HG03558 (cell line): ENCODE results near the gene FBLN1.
"Not testable (repeated sequence)": the region's sequence is repeated elsewhere in the genome, so short reads cannot be mapped to it uniquely, and the experiment has no call there.

Experiments used
- ATAC-seq: cut with Tn5 transposase; IDR thresholded peaks from one replicate; pipeline ENCODE4 v1.9.1; 2021; ENCODE audit warnings: moderate number of reproducible peaks; ENCODE audit not compliant: unreplicated experiment; ENCODE audit errors: extremely low read depth

FBLN1 gene

DNA sequence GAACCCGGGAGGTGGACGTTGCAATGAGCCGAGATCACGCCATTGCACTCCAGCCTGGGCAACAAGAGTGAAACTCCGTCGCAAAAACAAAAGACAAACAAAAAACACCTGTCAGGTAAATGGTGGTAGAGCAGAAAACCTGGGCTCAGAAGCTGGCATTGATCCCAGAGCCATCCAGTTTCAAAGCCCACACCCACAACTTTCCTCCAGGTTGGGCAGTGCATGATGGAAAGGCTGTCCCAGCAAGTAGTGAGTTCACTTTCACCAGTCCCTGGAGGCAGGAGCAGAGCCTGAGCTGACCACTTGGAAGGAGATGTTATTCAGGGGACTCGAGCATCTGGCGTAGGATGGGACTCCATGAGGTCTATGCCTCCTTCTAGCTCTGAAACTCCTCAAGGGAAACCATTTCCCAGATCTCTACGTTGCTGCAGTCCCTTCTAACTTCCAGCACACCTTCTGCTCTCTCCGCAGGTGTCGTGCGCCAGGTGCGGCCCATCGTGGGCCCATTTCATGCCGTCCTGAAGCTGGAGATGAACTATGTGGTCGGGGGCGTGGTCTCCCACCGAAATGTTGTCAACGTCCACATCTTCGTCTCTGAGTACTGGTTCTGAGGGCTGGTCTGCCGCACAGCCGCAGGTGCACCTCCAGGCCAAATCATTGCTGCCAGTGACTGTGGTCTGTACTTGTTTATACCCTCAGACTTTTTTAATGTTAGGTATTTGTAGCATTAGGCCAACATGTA, 97.3 kb downstream of the FBLN1 start:
- ATAC-seq, result no peak

DNA sequence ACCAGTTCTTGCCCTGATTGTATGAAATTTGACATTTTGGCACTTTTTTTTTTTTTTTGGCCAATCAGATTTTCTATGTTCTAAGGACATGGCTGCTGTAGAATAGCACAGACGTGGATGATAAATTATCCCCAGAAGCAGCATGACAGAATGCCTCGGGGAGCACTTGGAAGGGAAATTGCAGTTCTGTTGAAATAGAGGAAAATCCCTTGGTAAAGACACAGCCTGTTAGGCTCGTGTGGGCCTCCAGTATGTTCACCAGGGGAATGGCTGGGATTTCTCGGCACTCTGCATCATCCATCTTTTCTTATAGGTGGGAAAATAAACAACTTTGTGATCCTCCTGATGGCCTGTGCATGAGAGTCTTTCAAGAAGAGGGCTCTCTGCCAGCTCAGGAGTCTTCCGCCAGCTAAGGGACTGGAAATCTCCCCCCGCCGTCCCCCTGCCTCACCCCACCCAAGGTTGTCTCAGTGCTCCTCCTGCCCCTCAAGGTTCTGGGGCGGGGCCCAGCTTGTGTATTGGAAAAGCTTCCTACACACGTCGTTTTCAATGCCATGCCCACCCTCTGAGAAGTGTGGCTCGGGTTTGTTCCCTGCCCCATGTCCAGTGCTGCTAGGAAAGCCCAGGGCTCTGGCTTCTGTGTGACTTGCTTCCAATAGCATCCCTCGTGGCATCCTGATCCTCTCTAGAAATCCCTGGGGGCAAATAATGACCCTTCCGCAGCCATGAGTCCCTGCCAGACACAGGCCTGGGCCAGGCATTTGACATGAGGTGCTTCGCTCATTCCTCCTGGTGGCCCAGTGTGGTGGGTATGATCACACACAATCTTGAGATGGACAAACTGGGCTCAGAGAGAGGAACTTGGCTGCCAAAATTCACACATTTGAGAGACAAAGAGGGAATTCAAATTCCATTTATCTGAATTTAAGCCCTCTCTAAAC, 98.4 kb downstream of the FBLN1 start:
- no peak for ATAC-seq

DNA sequence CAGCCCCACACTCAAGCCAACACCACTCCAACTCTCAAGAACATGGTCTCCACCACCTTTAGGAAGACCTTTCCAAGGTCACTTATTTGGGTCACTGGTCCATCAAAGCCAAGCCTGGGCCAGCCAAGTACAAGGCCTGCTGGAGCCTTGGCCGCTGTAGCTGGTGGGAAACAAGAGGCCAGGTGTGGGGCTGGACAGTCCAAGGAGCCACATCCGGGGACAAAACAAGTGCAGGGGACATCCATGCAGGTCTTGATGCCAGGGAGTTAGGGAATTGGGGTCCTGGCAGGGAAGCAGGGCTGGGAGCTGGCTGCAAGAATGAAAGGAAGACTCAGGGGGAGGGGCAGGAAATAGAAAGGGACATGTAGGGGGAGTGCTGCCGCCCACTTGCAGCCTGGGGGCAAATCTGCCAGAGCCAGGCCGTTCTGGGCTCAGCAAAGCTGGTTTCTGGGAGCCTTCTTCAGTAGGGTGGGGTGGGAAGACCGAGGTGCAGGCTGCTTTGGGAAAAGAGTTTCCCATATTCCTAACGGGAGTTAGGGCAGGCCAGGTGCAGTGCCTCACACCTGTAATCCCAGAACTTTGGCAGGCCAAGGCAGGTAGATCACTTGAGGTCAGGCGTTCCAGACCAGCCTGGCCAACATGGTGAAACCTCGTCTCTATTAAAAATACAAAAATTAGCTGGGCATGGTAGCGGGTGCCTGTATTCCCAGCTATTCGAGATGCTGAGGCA, 99.5 kb downstream of the FBLN1 start:
- ATAC-seq, result no peak

DNA sequence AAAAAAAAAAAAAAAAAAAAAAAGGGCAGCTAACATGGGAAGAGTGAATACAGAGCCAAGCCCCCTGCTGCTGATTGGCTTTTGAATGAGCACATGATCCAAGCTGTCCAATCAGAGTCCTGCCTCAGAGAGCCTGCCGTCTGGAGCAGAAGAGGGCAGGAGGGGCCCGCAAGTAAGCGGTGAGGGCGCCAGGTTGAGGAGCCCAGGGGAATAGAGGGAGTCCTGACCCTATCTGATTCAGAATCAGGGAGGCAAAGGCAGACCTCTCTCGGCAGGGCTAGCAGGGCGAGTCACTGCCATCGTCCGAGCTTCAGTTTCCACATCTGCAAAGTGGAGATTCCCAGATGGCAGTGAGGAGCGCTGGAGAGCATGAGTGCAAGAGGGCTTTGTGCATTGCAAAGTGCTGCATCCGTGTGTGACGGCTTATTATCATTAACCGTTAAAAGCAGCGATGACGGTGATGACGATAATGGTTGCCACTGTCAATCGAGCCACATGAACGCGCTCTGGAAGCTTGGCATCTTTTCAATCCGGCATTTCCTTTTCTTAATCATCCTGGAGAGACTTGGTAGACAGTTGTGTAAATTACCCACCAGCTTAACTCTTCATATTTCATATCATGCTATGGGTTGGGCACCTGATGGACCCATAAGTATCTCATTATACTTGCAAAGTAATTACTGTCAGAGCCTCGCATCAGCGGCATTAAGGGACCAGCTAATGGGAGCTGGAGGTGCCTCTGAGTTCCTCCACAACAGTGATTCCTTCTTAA, 100.3 kb downstream of the FBLN1 start:
- ATAC-seq, result no peak

DNA sequence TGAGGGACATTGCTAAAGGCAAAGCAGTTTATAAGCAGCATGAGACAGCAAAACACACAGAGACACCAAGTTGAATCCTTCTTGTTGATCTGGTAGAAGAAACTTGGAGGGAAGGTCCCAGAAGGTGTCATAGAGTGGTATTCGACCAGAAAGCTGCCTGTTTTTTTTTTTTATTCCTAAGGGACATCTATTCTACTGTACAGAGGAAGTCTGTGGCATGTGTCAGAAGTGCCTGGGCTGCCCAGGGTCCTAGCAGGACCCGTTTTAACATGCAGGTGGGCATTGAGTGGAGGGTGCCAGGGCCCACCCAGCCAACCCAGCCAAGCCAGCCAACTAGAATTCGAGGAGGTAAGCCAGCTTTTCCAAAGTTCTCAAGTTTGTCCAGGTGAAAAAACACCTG, 100.9 kb downstream of the FBLN1 start:
- no peak for ATAC-seq

DNA sequence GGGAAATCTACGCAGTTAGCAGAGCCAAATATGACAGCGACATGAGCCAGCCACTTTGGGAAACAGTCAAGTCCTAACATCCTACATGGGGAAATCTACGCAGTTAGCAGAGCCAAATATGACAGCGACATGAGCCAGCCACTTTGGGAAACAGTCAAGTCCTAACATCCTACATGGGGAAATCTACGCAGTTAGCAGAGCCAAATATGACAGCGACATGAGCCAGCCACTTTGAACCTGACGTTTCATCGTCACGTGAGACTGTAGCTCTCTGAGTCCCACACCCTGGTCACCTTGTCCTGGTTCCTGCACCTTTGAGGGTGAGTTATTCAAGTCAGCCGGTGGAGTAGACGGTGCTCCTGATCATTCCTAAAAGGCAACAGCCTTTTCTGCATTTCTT, 105.4 kb downstream of the FBLN1 start:
- ATAC-seq, result not testable (repeated sequence)

DNA sequence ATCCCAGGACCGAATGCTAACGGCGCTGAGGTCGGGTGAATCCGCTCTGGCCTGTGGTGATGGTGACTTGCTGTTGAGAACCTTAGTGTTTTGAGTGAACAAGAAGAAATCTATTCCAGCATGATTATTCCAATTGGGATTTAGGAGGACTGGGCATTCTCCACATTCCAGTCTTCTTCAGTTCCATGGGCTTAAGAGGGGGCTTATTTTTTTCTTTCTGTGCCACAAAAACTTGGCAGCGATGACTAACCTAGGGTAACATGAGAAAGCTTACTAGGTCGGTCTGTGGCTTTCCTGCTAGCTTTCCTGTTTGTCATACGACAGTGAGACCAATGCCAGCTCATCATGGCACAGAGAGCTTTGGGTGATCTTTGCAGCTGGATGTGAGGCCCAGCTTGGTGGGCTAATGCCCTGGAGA, 106.1 kb downstream of the FBLN1 start:
- no peak for ATAC-seq

DNA sequence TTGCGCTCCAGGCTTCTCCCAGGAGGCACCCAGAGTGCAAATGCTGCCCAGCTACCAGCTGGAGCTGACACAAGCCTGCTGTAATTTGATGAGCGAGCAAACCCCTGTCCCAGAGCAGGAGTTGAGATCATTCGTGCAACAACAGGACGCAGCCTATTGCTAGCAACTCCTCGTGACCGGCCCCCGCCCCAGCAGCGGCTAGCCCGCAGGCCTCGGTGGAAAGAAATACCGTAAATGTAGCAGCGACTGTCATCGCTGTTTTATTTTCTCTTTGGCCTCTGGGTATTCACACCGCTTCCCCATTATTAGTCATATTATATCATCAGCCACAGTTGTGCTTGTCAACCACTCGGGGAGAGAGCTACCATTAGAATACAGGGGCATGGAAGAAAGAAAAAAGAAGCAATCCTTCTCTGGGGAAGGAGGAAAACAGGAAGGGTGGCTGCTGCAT, 109.8 kb downstream of the FBLN1 start:
- no peak for ATAC-seq

DNA sequence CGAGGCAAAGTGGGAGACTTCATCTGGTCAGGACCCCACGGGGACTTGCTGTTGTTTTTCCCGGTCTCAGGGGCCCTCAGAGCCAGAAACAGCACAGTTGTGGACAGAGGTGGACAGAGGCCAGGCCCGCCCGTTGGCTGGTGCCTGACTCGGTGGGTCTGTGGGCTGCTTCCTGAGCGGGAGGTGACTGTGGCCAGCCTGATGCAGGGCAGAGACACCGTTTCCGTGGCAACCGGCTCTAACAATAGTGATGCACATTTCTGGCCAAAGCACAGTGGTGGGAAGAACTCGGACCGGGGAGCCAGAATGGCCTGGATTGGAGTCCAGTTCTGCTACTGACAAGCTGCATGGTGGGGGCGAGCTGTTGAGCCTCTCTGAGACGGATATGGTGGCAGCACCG, 110.3 kb downstream of the FBLN1 start:
- no peak for ATAC-seq

DNA sequence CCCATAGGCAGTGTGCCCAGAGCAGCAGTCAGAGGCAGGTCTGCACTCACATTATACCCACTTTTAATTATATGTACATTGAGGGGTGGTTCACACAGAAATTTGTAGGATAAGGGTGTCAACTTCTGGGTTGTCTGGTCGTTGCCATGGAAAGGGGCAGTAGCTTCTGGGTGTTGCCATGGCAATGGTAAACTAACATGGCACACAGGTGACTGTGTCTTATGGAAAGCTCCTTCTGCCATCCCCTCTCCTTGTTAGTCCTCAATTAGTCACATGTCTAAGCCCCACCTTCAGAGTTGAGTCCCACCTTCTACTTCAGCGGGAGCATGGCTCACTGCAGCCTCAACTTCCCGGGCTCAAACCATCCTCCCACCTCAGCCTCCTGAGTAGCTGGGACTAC, 112.7 kb downstream of the FBLN1 start:
- no peak for ATAC-seq

DNA sequence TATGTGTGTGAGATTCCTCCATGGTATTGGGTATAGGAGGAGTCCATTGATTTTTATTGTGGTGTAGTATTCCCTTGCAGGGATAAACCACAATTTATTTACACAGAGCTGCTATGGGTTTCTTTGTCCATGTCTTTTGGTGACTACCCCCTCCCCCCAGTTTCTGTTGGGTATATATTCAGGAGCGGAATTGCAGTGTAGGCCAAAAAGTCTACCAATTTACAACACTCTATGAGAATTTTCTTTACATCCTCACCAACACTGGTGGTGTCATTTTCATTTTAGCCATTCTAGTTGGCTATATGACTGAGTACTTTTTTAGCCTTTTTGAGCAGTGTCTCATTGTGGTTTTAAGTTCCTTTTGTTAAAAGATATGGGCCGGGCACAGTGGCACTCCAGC, 113.7 kb downstream of the FBLN1 start:
- no peak for ATAC-seq

DNA sequence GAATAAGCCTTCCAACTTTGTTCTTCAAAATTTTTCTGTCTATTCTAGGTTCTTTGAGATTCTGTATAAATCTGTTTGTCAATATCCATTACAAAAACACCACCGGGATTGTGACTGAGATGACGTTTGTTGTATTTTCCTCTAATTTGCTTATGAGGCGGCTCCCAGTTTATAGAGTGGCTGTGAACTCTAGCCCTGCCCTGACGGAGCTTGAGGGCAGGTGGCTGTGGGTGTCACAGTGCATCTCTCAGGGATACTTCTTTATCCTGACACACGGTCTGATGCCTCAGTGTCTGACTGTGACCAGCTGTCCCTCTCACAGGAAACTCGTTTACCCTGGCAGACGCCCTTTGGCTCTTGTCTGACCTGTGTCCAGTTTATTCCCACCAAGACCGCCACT, 115.3 kb downstream of the FBLN1 start:
- ATAC-seq, result no peak

DNA sequence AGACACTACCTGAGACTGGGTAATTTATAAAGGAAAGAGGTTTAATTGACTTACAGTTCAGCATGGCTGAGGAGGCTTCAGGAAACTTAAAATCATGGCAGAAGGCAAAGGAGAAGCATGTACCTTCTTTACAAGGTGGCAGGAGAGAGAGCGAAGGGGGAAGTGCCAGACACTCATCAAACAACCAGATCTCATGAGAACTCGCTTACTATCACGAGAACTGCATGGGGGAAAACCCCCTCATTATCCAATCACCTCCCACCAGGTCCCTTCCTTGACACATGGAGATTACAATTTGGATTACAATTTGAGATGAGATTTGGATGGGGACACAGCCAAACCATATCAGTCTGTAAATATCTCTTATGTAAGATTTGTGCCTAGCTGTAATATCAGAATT, 118.0 kb downstream of the FBLN1 start:
- no peak for ATAC-seq

DNA sequence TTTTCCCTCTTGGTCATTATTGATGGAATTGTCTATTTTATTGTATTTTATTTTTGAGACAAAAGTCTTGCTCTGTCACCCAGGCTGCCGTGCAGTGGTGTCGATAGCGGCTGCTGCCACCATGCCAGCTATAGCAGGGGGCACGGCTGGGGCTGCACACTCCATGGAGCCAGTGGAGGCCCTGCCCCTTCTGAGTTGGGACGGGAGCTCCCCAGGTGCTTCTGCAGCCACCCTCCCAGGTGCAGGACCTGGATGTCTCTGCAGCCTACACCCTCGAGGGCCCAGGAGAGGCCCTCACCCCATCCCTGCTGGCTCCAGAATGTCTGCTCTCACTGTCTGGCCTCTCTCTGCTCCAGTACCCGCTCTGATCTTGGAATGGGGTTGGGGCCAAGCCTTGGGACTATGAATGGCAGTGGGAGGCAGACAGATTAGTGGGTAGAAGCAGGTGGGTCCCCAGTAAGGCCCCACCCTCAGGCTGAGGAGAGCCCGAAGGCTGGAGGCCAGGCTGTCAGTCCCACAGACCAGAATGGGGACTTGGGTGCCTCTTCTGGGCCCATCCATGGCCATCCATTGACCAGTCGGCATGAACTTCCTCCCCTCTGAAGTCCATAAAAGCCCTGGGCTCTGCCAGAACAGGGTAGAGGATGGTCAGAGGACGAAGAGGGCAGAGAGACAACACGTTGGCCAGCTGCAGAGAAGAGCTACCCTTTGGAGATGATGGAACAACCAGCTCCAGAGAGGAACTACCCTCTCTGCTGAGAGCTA, 119.3 kb downstream of the FBLN1 start:
- ATAC-seq, result no peak

DNA sequence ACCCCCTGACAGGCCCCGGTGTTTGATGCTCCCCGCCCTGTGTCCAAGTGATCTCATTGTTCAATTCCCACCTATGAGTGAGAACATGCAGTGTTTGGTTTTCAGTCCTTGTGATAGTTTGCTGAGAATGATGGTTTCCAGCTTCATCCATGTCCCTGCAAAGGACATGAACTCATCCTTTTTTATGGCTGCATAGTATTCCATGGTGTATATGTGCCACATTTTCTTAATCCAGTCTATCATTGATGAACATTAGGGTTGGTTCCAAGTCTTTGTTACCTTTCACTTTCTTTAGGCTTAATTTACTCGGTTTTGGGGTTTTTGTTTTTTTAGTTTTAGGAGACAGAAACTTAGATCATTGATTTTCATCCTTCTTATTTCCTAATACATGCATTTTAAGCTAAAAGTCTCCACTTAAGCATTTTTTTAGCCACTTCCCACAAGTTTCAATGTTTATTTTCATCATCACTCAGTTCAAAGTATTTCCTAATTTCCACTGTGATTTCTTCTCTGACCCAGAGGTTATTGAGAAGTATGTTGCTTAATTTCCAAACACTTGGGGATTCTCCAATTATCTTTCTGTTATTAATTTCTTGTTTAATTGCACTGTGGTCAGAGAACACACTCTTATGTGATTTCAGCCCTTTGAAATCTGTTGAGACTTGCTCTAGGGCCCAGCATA, 120.9 kb downstream of the FBLN1 start:
- ATAC-seq, result not testable (repeated sequence)

DNA sequence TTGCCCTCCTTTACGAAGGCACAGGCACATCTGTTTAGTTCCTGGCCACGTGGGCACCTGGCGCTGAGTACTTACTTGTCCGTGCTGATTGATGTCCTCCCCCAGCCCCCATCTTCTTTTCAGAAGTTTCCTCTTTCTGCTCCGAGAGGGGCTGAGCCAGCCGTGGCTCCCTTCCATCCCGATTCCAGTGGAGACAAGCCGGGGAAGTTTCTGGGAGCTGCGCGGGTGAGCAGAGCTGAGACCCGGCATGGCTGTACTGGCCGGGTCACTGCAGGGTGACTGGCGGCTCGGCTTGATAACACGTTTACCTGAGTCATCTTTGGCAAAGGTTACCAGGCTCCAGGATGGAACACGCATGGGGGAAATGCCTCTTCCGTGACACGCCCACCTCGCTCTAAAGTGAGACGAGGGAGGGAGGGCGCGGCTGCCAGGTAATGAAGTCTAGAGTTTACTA, 123.5 kb downstream of the FBLN1 start:
- no peak for ATAC-seq

DNA sequence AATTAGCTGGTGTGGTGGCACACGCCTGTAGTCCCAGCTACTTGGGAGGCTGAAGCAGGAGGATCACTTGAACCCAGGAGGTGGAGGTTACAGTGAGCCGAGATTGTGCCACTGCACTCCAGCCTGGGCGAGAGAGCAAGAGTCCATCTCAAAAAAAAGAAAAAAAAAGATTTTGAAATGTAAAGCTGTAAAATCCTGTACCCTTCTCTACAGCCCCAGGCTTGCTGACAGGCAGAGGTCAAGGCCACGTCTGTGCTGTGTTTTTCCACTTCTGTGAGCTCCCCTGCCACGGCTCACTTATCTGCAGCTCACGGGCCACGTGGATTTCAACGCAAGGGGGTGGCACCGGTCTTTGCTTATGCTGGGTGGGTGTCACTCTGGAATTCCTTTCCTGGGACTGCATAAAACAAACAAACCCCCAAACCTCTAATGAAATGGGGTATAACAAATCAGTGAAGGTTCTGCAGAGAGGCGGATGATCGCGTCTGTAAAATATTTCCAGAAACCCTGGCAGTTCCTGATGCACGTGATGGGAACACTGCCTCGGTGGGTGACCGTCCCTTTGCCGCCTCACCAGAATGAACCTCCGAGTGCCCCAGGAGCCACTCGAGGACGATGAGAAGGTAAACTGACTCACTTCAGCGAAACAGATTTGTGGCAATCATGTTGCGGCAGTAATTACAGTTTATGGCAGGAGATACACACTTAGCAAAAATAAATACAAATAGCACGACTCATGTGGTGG, 125.0 kb downstream of the FBLN1 start:
- no peak for ATAC-seq

DNA sequence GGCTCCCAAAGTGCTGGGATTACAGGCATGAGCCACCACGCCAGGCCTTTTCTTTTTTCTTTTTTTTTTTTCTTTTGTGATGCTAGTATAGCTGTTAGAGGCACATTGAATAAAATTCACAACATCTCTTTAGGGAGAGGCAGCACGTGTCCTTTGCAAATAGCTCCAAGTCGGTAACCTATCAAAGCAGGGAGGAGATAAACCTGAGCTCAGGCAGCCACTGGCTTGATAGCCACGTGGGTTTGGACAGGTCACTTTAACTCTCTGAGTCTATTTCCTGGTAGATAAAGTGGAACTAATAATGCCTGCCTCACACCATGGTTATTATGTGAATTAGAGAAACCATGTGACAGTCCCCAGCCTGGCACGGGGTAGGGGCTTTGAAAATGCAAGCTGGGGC, 125.8 kb downstream of the FBLN1 start:
- ATAC-seq, result no peak
